Activated B cell treated with CpG ODN at 0.5 μM for 24 hours (primary cell): ENCODE measurements around the gene TVP23A. TPM values are rescaled to one million over a fixed set of nuclear protein-coding genes. Genes with fewer than 3 reads are reported as not detected.
A peak's percentile ranks its signal among the peaks of the same experiment; 100 is the strongest.
"Not testable (repeated sequence)": the region's sequence is repeated elsewhere in the genome, so short reads cannot be mapped to it uniquely, and the experiment has no call there.

Experiments used
- ATAC-seq: fragments of 200-7000 bp; cut with Tn5 transposase; one replicate; pipeline ENCODE4 v1.10.0; 2021; ENCODE audit warnings: low read depth, mild to moderate bottlenecking, moderate library complexity
- CTCF ChIA-PET: fragments of 350-600 bp; sonication (Branson Sonifier 250); formaldehyde crosslinking; loops from one replicate; lab custom pipeline; 2021; ENCODE audit warnings: antibody characterized with exemption; lab: Charles Lee
- POLR2A ChIA-PET: fragments of 350-600 bp; sonication (Branson Sonifier 250); formaldehyde crosslinking; loops from one replicate; lab custom pipeline; 2021; ENCODE audit warnings: antibody characterized with exemption; lab: Charles Lee
- DNase-seq: peaks from one replicate; pipeline ENCODE4 v3.0.0; 2022
- H3K27ac Mint-ChIP-seq: one replicate; pipeline ENCODE4 v1.8.0; 2020; ENCODE audit warnings: mixed read lengths
- H3K27me3 Mint-ChIP-seq: one replicate; pipeline ENCODE4 v1.8.0; 2021; ENCODE audit warnings: mixed read lengths
- H3K36me3 Mint-ChIP-seq: one replicate; pipeline ENCODE4 v1.8.0; 2021; ENCODE audit warnings: low read depth, mixed read lengths
- H3K4me1 Mint-ChIP-seq: one replicate; pipeline ENCODE4 v1.8.0; 2021; ENCODE audit warnings: mixed read lengths
- H3K4me3 Mint-ChIP-seq: one replicate; pipeline ENCODE4 v1.8.0; 2020; ENCODE audit warnings: mild to moderate bottlenecking, mixed read lengths
- H3K9me3 Mint-ChIP-seq: one replicate; pipeline ENCODE4 v1.8.0; 2020; ENCODE audit warnings: mixed read lengths
- intact Hi-C: fragments of 100-400 bp; cut with micrococcal nuclease; formaldehyde crosslinking; loops from one replicate; pipeline ENCODE4 v1.15.1; 2024
- total RNA-seq: library from RNA; stranded (reverse); gene quantifications from 2 replicates; pipeline ENCODE4 v1.2.3, GENCODE V29; 2022
- TF ChIP-seq, protein P1 (sequence below): fragments of 200-600 bp; IDR thresholded peaks from one replicate; pipeline ENCODE4 v1.8.0; 2022; ENCODE audit warnings: antibody characterized with exemption, mild to moderate bottlenecking

The TVP23A gene
- total RNA-seq, 1 donor from 2014 or later, result 1.6 TPM

DNA sequence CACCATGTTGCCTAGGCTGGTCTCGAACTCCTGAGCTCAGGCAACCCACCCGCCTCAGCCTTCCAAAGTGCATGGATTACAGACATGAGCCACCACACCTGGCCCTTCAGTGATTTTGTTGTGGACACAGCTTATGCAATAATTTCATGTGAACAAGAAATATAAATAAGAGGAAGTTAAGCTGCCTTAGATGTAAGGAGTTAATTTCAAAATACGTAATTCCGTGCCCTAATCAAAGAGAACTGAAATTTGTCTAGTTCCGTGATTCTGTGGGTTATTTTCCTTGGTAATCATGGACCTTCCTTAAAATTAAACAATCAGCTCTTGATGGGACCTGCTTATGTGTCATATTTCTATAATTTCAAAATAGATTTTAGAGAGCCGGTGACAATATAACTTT is 11.9 kb downstream of the TVP23A start:
- DNase-seq, result no peak
- H3K27me3 Mint-ChIP-seq, result no peaks in the 10 kb centered on the region
- intact Hi-C loops, result loop anchor here (1.0 to 5.0 kb wide), 5 partner anchors 16 to 64 kb away; partner anchors contain the start of gene NUBP1
- H3K36me3 Mint-ChIP-seq, result no peaks in the 10 kb centered on the region
- peak overlapping the region; percentile 46 for H3K4me3 Mint-ChIP-seq
- peak overlapping the region; percentile 89 for H3K27ac Mint-ChIP-seq
- peak; percentile 54 for ATAC-seq
- CTCF ChIA-PET, result interaction anchor here (0.9 to 2.3 kb wide), 4 partner anchors 69 to 292 kb away, joined by 3 to 7 read pairs (median 4); partner anchors contain the start of gene CIITA
- TF ChIP-seq, protein P1, sequence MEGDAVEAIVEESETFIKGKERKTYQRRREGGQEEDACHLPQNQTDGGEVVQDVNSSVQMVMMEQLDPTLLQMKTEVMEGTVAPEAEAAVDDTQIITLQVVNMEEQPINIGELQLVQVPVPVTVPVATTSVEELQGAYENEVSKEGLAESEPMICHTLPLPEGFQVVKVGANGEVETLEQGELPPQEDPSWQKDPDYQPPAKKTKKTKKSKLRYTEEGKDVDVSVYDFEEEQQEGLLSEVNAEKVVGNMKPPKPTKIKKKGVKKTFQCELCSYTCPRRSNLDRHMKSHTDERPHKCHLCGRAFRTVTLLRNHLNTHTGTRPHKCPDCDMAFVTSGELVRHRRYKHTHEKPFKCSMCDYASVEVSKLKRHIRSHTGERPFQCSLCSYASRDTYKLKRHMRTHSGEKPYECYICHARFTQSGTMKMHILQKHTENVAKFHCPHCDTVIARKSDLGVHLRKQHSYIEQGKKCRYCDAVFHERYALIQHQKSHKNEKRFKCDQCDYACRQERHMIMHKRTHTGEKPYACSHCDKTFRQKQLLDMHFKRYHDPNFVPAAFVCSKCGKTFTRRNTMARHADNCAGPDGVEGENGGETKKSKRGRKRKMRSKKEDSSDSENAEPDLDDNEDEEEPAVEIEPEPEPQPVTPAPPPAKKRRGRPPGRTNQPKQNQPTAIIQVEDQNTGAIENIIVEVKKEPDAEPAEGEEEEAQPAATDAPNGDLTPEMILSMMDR, result no peak
- peaks cover 79% of the 10 kb centered on the region for H3K4me1 Mint-ChIP-seq
- no peaks in the 10 kb centered on the region for H3K9me3 Mint-ChIP-seq
- POLR2A ChIA-PET, result interaction anchor here (0.5 to 4.9 kb wide), 15 partner anchors 12 to 1200 kb away, joined by 3 to 39 read pairs (median 3); partner anchors contain the start of genes CIITA and NUBP1

DNA sequence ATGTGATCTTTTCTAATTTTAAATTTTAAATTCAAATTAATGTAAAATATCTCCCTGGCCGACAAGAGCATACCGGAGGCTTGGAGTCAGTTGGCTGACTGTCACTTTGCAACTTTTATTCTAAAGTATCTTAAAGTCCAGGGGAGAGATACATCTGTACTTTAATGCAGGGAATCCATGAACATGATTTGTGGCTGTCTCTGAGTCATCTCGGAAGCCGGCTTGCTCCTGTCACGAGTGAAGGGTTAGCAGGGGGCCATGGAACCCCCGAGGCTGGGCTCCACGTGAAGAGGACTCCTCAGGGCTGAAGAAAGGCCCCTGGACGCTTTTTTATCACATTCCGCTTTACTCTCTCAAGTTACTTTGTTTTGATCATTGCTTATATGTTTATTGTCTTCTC is 13.3 kb downstream of the TVP23A start:
- peaks cover 72% of the 10 kb centered on the region for H3K4me1 Mint-ChIP-seq
- peak overlapping the region; percentile 15 for H3K4me3 Mint-ChIP-seq
- no peaks in the 10 kb centered on the region for H3K36me3 Mint-ChIP-seq
- DNase-seq, result no peak
- peak overlapping the region; percentile 89 for H3K27ac Mint-ChIP-seq
- no peaks in the 10 kb centered on the region for H3K27me3 Mint-ChIP-seq
- ChIA-PET POLR2A (interaction anchor here (0.6 to 4.9 kb wide), 4 partner anchors 8 to 72 kb away, joined by 3 to 39 read pairs (median 18); partner anchors contain the start of gene CIITA), CTCF (no interaction called here)
- intact Hi-C loops, result loop anchor here (5.0 kb wide), 1 partner anchor 63 kb away; the partner anchor contains the start of gene NUBP1
- ATAC-seq, result peak; percentile 23
- TF ChIP-seq, protein P1, result no peak
- no peaks in the 10 kb centered on the region for H3K9me3 Mint-ChIP-seq

DNA sequence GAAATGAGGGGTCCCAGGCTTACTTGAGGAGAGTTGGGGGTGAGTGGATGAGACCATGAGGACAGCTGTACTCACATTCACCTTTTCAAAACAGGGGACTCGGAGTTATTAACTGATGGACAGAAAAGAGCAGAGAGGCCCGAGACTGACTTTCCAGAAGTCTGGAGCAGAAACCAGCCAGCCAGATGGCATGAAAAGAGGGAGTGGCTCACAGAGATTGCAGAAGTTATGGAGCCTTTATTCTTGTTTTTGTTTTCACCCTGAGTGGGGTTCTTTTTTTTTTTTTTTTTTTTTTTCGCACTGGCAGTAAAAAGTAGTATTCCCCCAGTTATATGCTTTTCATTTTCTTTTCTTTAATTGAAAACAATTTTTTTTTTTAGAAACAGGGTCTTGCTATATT is 18.9 kb downstream of the TVP23A start:
- DNase-seq, result no peak
- ATAC-seq, result no peak
- intact Hi-C loops, result no loop called here
- Mint-ChIP-seq H3K4me1 (peaks cover 34% of the 10 kb centered on the region), H3K27me3 (no peaks in the 10 kb centered on the region), H3K27ac (peak overlapping the region; percentile 9), H3K9me3 (no peaks in the 10 kb centered on the region), H3K36me3 (no peaks in the 10 kb centered on the region), H3K4me3 (no peak overlapping the region)
- POLR2A ChIA-PET, result no interaction called here
- CTCF ChIA-PET, result no interaction called here
- TF ChIP-seq, protein P1, result no peak

DNA sequence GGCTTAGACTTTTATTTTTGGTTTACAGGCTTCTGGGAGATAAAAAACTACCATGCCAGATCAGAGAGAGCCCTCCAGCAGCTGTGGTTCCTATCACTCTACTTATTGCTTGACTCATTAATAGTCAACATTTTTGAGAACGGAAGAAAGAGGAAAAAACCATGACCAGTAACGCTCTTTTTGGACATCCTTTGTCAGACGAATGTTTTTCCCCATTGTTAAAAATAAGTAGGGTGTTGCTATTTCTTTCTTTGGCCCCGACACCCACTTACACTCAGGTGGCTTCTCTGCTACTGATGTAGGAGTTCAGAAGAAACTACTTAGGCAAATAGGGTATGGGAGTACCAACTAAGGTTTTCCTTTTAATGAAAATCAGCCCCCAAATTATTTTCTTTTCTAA is 27.5 kb downstream of the TVP23A start:
- peaks cover 65% of the 10 kb centered on the region for H3K4me1 Mint-ChIP-seq
- peak overlapping the region; percentile 79 for H3K27ac Mint-ChIP-seq
- POLR2A ChIA-PET, result interaction anchor here (1.0 to 1.6 kb wide), 6 partner anchors 13 to 87 kb away, joined by 3 to 4 read pairs (median 3); partner anchors contain the start of gene NUBP1

DNA sequence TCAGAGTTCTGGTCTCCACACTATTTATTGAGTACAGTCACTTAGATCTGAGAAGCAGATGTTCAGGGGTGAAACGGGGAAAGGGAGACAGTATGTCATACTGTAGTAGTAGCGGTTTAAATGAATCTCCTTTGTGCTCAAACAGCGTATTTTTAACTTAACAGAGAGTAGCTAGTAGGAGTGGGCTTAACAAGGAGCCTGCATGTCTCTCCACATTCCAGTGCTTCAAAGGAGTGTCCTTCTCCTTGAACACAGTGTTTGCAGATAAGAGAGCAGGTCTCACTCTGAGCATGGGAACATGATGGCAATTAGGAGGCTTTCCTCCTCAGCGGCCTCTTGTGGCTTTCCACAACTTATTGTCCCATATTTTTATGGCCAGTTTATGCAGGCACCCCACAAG is 30.0 kb downstream of the TVP23A start:
- CTCF ChIA-PET, DNase-seq, H3K4me3 Mint-ChIP-seq, ATAC-seq, H3K36me3 Mint-ChIP-seq, H3K9me3 Mint-ChIP-seq, H3K27me3 Mint-ChIP-seq: not testable (repeated sequence)
- POLR2A ChIA-PET, result interaction anchor here (1.5 kb wide), 1 partner anchor 81 kb away, joined by 4 read pairs; no protein-coding TSS in a partner anchor
- peaks cover 58% of the 10 kb centered on the region for H3K4me1 Mint-ChIP-seq
- peak overlapping the region; percentile 11 for H3K27ac Mint-ChIP-seq
- intact Hi-C loops, result loop anchor here (5.0 kb wide), 1 partner anchor 36 kb away; no protein-coding TSS in a partner anchor

More for the DNA sequence above, 27.5 kb downstream of the TVP23A start:
- DNase-seq, result no peak
- peak; percentile 32 for ATAC-seq
- Mint-ChIP-seq H3K27me3 (no peaks in the 10 kb centered on the region), H3K36me3 (no peaks in the 10 kb centered on the region), H3K9me3 (no peaks in the 10 kb centered on the region), H3K4me3 (peak overlapping the region; percentile 9)
- intact Hi-C loops, result loop anchor here (2.0 kb wide), 2 partner anchors 16 kb away; no protein-coding TSS in a partner anchor
- CTCF ChIA-PET, result no interaction called here
- TF ChIP-seq, protein P1, result no peak
